ENCODE measurements around the gene STARD4. TPM values are rescaled to one million over a fixed set of nuclear protein-coding genes. Genes with fewer than 3 reads are reported as not detected.

STARD4 gene
- total RNA-seq, 4 donors from 2014 or later: 2.2 to 6.4 (median 3.2) TPM

DNA sequence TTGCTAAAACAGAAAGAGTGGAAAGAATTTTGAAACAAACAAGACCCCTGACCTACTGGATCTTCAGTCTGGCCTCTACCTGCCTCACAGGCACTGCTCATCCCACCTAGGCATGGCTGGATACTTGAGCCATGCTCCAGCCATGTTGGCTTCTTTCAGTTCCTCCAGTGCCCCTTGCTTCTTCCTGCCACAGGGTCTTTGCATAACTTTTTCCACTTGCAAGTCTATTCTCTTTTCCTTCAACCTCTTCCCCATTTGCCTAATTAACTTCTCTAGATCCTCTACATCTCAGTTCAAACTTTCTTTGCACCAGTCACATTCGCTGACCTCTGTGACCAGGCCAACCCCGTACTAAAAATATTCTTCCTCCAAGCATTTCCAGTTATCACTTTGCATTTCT, 50.4 kb downstream of the STARD4 start:
- WGBS: 73% methylated on average over 2 of the region's 2 CpGs
- Histone ChIP-seq H3K4me3 (no peak overlapping the region), H3K4me1 (no peaks in the 10 kb centered on the region), H3K9me3 (no peaks in the 10 kb centered on the region), H3K36me3 (no peaks in the 10 kb centered on the region), H3K27me3 (peaks cover 3% of the 10 kb centered on the region), H3K27ac (no peak overlapping the region)
- TF ChIP-seq, protein P1, sequence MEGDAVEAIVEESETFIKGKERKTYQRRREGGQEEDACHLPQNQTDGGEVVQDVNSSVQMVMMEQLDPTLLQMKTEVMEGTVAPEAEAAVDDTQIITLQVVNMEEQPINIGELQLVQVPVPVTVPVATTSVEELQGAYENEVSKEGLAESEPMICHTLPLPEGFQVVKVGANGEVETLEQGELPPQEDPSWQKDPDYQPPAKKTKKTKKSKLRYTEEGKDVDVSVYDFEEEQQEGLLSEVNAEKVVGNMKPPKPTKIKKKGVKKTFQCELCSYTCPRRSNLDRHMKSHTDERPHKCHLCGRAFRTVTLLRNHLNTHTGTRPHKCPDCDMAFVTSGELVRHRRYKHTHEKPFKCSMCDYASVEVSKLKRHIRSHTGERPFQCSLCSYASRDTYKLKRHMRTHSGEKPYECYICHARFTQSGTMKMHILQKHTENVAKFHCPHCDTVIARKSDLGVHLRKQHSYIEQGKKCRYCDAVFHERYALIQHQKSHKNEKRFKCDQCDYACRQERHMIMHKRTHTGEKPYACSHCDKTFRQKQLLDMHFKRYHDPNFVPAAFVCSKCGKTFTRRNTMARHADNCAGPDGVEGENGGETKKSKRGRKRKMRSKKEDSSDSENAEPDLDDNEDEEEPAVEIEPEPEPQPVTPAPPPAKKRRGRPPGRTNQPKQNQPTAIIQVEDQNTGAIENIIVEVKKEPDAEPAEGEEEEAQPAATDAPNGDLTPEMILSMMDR (IDR thresholded peaks at IDR 0.05): no peak
- no peak for TF ChIP-seq POLR2A (IDR thresholded peaks at IDR 0.05)
- TF ChIP-seq POLR2AphosphoS5 (IDR thresholded peaks at IDR 0.05): no peak
- TF ChIP-seq EP300 (IDR thresholded peaks at IDR 0.05): no peak
- no peak for DNase-seq (ENCODE audit: low spot score in 2 of 2)

GRCh38 chr5:111461255-111461671, 51.1 kb downstream of the STARD4 start:
- Histone ChIP-seq H3K4me3 (no peak overlapping the region), H3K9me3 (no peaks in the 10 kb centered on the region), H3K36me3 (no peaks in the 10 kb centered on the region), H3K27me3 (peaks cover 3% of the 10 kb centered on the region), H3K4me1 (no peaks in the 10 kb centered on the region), H3K27ac (no peak overlapping the region)
- WGBS: 47% methylated on average over 3 of the region's 3 CpGs
- no peak for TF ChIP-seq POLR2A (IDR thresholded peaks at IDR 0.05)
- no peak for TF ChIP-seq POLR2AphosphoS5 (IDR thresholded peaks at IDR 0.05)
- TF ChIP-seq, protein P1 (IDR thresholded peaks at IDR 0.05): no peak
- TF ChIP-seq EP300 (IDR thresholded peaks at IDR 0.05): no peak
- DNase-seq (ENCODE audit: low spot score in 2 of 2): no peak

DNA sequence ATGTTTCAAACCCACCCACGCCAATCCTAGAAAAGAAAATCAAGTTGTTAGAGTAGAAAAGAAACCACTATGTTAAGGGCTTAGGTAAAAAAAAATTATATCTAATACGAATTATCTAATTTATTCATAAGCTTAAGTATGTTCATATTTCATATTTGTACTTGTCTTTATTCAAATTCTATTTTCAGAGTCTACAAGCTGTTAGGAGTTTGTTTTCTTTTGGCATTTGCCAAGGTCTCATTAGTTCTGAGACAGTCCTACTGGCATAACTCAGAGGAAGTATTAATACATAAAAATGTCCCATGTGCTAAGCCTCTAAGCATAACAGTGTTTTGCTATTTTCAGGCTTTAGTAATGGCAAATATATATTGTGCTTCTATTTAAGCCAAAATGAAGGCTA, 57.6 kb downstream of the STARD4 start:
- H3K4me3 ChIP-seq: no peak overlapping the region
- no peaks in the 10 kb centered on the region for H3K36me3 ChIP-seq
- H3K27ac ChIP-seq: no peak overlapping the region
- WGBS: 55% methylated on average over 2 of the region's 2 CpGs
- no peaks in the 10 kb centered on the region for H3K9me3 ChIP-seq
- no peaks in the 10 kb centered on the region for H3K27me3 ChIP-seq
- H3K4me1 ChIP-seq: peaks cover 5% of the 10 kb centered on the region
- TF ChIP-seq EP300 (IDR thresholded peaks at IDR 0.05): no peak
- no peak for TF ChIP-seq POLR2AphosphoS5 (IDR thresholded peaks at IDR 0.05)
- TF ChIP-seq, protein P1 (IDR thresholded peaks at IDR 0.05): no peak
- no peak for TF ChIP-seq POLR2A (IDR thresholded peaks at IDR 0.05)
- DNase-seq (ENCODE audit: low spot score in 2 of 2): no peak

DNA sequence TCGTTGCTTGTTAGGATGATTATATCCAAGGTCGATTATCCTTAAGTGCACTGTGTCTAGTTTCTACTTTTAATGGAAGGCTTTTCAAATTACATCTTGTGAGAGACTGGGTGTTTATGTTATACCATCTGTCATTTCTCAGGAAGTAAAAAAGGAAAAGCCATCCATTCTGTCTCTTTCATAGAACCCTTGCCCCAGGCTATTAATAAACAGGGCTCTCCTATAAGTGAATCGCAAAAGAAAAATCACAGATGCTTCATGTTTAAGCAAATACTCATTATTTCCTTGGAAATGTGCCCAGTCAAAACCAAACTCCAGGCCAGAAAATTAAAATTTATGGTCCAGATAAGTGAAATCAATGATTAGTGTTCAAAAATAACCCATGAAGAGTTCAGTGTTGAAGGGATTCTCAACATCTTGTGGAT, 58.1 kb downstream of the STARD4 start:
- TF ChIP-seq EP300 (IDR thresholded peaks at IDR 0.05): no peak
- no peak for TF ChIP-seq POLR2AphosphoS5 (IDR thresholded peaks at IDR 0.05)
- TF ChIP-seq, protein P1 (IDR thresholded peaks at IDR 0.05): no peak
- TF ChIP-seq POLR2A (IDR thresholded peaks at IDR 0.05): no peak

GRCh38 chr5:111453747-111454146, 58.6 kb downstream of the STARD4 start:
- Histone ChIP-seq H3K4me3 (no peak overlapping the region), H3K9me3 (no peaks in the 10 kb centered on the region), H3K4me1 (peaks cover 5% of the 10 kb centered on the region), H3K27me3 (no peaks in the 10 kb centered on the region), H3K27ac (no peak overlapping the region), H3K36me3 (no peaks in the 10 kb centered on the region)
- no peak for TF ChIP-seq EP300 (IDR thresholded peaks at IDR 0.05)
- TF ChIP-seq, protein P1 (IDR thresholded peaks at IDR 0.05): no peak
- TF ChIP-seq POLR2AphosphoS5 (IDR thresholded peaks at IDR 0.05): no peak
- no peak for TF ChIP-seq POLR2A (IDR thresholded peaks at IDR 0.05)
- WGBS: 40% methylated on average over 2 of the region's 2 CpGs
- no peak for DNase-seq (ENCODE audit: low spot score in 2 of 2)

More for the DNA sequence above, 58.1 kb downstream of the STARD4 start:
- H3K36me3 ChIP-seq: no peaks in the 10 kb centered on the region
- no peaks in the 10 kb centered on the region for H3K9me3 ChIP-seq
- 43% methylated on average over 3 of the region's 3 CpGs for WGBS
- no peak overlapping the region for H3K4me3 ChIP-seq
- no peaks in the 10 kb centered on the region for H3K27me3 ChIP-seq
- H3K27ac ChIP-seq: no peak overlapping the region
- H3K4me1 ChIP-seq: peaks cover 5% of the 10 kb centered on the region
- no peak for DNase-seq (ENCODE audit: low spot score in 2 of 2)
